Epidermal melanocyte (primary cell): Measurements from ENCODE around the gene LILRA6.
"Not testable (repeated sequence)": the region's sequence is repeated elsewhere in the genome, so short reads cannot be mapped to it uniquely, and the experiment has no call there.

Experiments
- DNase-seq: peaks from one replicate; pipeline ENCODE4 v3.0.0; 2011; ENCODE audit warnings: low spot score; ENCODE audit not compliant: insufficient read length

The LILRA6 gene

DNA sequence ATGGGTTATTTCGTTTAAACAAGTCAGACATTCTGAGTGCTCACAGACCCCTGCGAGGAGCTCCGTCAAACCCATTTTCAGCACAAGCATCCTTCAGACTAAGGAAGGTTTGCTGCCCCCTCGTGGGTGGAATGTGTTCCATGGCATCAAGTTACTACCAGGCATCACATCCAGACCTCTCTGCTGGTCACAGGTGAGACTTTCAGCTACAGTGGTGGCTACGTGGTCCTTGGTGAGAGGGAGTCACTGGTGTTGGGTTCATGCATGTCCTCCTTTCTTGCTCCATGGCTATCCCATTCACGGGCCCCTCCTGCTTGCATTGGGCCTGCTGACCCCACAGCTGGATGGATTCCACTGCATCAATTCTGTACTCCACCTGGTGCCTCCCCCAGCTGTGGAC is 23.5 kb upstream of the LILRA6 start:
- DNase-seq = no peak

DNA sequence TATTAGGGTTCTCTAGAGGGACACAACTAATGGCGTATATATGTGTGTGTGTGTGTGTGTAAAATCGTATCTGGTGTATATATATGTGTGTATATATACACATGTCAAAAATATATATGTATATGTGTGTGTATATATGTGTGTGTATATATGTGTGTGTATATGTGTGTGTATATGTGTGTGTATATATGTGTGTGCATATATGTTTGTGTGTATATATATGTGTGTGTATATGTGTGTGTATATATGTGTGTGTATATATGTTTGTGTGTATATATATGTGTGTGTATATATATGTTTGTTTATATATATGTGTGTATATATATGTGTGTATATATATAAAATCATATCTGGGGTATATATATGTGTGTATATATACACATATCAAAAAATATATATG is 19.9 kb upstream of the LILRA6 start:
- no peak for DNase-seq

DNA sequence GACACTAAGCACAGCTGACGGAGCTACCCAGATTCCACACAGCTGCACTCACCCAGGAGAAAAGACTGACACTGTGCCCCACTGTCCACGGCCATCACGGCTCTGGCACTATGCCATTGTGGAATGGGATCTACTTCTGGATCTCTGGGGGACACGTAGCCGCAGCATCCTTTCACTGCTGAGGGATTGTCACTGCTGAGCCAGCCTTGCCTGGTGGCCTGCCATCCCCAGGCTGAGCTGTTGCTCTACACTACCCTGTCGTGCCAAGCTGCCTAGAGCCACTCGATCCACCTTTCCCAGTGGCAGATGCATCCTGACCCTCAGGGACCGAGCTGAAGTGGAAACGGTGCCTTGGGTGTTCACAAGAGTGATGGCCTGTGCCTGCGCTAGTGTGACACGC is 19.5 kb upstream of the LILRA6 start:
- DNase-seq = no peak

DNA sequence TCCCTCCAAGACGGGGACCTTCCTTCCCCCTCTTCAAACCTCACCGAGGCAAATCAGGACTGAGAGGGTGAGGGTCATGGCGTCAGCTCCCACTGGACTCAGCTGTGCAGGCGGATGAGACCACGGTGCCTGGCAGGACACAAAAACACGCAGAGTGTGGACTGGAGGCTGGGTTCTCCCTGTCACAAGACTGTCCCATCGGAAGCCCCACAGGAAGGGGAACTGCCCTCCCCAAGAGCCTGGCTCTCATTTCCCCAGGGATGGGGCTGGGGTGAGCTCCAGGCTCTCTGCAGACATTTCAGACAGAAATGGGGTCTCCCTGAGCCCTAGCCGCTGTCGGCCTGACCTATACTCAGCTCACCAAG is 14.5 kb upstream of the LILRA6 start, which contains the start of gene LILRB5:
Gene LILRB5 (minus strand): TSS at position 158 of the 365 bp plus-strand sequence. CDS start 80 bp downstream, at position 78.
- DNase-seq = no peak

DNA sequence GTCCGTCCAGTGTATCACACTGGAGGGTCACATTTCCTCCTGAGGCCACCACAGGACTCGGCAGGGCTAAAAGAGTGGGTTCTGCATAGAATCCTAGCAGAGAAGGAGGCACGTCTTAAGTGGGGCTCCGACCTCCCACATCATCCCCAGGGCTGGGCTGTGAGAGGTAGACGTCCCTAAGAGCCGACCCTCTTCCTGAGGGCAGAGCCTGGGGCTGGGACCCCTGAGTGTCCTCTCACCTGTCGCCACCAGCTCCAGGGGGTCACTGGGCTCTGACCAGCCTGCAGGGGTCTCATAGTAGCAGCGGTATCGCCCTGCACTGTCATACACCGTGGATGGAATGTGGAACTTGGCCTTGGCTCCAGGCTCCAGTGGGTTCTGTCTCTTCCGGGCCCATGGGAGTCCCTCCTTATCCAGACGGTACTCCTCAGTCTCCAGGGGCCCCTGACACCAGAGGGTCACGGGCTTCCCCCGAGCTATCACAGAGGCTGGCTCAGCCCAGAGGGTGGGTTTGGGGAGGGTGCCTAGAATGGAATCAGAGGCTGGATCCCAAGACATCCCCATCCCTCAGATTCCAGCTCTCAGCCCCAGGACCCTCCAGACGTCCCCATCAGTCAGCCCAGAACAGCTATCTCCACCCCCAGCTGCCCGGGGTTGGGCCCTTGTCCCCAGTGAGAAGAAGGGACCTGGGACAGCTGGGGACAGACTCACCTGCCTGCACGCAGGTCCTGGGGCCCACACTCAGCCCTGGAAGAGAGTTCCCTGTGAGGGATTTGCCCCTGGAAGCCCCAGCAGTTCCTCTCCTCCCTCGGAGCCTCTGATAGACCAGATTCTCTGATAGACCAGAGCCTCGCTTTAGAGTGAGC is 13.9 kb upstream of the LILRA6 start:
- no peak for DNase-seq

DNA sequence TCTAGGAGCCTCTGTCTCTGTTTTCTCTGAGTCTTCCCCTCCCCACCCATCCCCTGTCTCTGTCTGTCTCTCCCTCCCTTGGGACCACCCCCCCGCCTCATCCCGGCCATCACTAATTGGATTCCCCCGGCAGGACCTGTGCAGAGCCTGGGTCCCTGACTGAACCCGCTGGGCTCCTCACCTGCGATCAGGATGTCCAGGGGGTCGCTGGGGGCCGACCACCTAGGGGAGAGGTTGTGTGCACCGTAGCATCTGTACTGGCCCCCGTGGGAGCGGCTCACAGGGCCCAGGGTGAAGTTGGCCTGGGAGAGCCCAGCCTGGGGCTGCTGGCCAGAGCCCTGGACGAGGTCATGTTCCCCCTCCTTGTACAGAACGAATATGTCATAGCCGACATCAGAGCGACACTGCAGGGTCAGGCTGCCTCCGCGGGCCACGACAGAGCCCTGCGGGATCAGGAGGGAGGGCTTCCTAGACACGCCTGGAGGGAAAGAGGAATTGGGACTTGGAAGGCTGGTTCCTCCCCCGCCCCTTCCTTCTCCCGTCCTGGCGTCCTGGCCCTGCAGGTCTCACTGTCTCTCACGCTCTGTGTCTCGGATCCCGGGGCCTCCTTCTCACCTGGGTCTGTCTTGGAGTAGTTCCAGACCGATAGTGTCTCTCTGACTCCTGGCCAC is 12.7 kb upstream of the LILRA6 start:
- no peak for DNase-seq

DNA sequence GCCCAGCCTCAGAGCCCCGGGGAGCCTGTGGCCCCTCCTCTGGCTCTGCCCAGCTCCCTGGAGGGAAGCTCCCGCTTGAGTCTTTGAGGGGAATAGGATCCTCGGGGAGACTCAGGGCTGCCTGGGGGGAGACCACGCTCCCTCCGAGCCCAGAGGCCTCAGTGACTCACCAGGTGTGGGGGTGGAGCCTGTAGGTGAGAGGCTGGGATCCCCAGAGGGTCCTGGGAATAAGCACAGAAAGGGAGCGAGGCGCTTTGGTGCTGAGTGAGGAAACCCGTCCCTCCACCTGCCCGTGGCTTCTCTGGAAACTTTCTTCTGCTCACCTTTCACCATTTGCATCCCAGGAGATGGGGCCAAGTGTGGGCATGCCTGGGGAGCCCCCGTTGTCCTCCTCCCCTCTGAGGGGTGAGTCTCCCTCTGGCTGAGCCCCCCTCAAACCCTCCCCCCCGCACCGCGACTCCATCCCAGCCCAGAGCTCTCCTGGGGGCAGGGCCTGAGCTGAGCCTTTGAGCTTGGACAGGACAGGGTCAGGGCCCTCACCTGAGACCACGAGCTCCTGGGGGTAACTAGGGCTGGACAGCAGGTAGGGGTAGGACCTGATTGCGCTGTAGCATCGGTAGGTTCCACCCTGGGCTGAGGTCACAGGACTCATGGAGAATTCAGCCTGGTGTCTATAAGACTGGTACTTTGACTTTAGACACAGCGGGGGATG is 11.8 kb upstream of the LILRA6 start:
- DNase-seq = no peak

DNA sequence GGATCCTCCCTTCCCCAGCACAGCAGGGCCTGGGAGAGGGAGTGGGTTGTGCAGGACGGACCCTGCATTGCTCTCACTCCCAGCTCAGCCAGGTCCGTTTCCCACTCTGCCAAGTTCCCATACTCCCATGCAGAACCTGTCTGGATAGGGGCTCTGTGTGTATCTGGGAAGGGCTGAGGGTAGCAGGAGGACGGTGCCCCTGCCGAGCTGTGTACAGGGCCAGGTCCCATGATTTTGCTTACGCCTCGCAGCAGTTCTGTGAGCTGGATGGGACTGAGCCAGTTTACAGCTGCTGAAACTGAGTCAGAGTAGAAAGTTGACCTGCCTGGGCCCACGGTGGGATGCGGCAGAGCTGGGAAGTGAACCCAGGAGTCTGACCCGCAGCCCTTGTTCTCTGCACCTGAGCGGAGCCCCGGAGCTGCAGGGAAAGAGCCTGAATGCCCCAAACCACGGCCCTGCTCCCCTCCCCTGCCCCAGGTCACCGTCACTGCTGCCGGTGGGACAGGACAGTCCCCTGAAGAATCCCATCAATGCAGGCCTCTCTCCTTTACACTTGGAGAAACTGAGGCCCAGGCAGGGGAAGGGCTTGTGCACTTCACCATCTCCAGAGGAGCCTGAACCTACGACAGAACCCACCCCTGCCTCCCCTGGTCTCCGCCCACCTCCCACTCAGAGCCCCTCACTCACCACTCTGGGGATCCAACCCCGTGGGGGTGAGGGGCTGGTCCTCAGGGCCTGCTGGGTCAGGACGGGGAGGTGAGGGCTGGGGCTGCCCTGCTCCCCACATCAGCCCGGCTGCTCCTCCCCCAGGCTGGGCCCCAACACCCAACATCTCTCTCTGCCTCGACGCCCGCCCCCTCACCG is 11.0 kb upstream of the LILRA6 start:
- no peak for DNase-seq

DNA sequence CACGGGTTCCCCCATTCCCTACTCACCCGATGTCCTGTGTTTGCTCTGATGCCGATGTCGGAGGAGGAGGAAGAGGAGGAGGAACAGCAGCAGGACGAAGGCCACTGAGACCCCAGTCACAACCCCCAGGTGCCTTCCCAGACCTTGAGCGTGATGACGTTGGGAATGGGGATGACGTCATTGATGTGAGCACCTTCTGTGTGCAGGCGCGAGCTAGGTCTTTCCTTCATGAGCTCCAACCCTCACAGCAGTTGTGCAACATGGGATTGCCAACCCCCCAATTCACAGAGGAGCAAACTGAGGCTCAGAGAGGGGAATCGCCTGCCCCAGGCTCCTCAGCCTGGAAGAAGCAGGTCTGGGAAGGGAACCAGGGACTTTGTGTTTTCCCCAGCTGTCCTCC is 10.3 kb upstream of the LILRA6 start:
- no peak for DNase-seq

DNA sequence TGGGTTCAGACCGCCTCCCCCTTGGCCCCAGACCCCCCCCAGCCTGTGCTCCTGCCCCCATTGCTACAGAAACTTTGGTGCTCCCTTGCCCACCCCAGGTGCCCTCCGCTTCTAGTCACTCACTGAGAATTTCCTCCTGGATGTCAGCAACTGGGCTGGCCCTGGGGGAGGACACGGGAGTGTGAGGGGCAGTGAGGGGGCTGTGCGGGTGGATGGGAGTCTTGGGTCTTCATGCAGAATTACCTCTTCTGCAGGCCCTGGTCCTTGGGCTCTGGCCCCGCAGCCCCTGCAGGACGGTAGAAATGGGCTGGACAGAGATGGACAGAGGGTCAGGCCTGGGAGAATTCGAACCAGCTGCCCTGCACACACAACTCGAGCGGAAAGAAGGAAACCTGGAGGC is 9.7 kb upstream of the LILRA6 start:
- no peak for DNase-seq

DNA sequence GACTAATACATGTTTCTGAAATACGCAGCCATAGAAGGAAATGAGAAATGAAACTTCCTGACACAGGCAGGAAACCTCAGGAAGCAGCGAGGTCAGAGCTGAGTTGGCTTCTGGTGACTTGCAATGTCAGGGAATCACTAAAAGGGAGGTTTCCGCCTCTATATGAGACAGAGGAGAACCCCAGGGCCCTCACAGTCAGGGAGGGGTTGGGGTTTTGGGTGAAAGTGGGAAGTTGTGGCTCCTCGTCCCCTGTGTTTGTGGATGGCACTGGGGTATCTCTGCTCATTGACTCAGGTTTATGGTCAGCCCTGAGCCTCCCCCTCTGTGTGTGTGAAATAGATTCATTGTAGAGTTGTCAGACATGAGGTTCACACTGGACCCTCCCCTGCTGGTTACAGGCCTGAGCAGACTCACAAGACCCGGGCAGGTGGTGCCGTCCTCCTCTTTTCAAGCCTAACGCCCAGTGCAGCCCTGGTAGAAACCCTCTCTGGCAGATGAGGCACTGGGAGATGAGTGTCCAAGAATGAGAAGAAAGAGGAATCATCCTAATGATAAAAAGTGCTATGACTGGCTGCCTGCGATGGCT is 5.5 kb upstream of the LILRA6 start:
- no peak for DNase-seq

DNA sequence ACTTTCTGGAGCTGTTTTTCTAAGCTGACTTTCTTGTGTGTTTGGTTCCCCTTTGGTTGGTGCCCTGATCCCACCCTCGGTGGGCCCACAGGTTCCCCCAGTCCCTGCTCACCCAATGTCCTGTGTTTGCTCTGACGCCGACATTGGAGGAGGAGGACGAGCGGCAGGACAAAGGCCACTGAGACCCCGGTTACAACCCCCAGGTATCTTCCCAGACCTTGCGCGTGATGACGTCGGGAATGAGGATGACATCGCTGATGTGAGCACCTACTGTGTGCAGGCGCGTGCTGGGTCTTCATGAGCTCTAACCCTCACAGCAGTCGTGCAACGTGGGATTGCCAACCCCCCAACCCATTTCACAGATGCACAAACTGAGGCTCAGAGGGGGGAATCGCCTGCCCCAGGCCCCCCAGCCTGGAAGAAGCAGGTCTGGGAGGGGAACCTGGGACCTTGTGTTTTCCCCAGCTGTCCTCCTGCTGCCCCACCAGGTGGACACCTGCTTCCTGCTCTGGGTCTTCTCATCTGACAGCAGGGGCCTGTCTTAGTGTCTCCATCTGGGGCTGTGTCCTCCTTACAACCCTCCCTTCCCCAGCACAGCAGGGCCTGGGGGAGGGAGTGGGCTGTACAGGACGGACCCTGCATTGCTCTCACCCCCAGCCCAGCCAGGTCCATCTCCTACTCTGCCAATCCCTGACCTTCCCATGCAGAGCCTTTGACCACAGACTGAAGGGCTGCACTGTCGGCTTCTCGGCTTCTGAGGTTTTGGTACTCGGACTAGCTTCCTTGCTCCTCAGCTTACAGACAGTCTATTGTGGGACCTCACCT is 4.7 kb upstream of the LILRA6 start:
- no peak for DNase-seq

DNA sequence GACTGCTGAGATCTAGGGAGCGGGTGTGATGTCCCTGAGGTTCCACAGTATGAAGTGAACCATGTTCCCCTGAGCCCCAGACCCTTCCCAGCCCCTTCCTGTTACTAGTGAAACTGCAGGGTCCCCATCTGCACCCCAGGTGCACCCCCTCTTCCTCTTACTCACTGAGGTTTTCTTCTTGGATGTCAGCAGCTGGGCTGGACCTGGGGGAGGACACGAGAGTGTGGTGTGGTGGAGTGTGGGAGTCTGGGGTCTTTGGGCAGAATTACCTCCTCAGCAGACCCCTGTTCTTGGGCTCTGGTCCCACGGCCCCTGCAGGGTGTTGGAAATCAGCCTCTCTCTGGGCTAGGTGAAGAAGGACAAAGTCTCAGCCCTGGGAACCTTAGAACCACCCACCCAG is 3.3 kb upstream of the LILRA6 start:
- DNase-seq = no peak

DNA sequence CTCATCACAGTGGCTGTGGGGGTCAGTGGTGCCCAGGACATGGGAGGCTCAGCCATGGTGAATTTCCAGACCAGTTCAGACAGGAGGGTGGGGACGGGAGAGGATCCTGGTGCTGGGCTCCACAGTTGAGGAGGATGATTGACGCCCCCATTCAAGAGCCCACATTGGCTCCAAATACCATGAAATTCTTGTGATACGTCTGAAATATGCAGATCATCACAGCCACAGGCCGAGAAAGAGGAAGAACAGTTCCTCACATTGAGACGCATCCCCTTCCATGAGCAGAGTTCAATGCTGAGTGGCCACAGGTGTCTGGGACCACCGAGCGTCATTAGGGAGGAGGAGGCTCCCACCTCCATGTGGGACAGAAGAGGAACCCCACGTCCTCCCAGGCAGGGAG is 1.2 kb upstream of the LILRA6 start:
- not testable (repeated sequence) for DNase-seq

DNA sequence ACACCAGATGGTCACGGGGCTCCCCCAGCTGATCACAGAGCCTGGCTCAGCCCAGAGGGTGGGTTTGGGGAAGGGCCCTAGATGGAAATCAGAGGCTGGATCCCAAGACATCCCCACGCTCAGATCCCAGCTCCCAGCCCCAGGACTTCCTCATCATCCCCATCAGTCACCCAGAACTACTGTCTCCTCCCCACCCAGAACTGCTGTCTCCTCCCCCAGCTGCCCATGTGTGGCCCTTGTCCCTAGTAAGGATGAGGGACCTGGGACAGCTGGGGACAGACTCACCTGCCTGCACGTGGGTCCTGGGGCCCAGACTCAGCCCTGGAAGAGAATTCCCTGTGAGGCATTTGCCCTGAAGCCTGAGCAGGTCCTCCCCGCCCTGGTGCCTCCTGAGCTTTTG is 356 bp downstream of the LILRA6 start:
- DNase-seq = not testable (repeated sequence)

DNA sequence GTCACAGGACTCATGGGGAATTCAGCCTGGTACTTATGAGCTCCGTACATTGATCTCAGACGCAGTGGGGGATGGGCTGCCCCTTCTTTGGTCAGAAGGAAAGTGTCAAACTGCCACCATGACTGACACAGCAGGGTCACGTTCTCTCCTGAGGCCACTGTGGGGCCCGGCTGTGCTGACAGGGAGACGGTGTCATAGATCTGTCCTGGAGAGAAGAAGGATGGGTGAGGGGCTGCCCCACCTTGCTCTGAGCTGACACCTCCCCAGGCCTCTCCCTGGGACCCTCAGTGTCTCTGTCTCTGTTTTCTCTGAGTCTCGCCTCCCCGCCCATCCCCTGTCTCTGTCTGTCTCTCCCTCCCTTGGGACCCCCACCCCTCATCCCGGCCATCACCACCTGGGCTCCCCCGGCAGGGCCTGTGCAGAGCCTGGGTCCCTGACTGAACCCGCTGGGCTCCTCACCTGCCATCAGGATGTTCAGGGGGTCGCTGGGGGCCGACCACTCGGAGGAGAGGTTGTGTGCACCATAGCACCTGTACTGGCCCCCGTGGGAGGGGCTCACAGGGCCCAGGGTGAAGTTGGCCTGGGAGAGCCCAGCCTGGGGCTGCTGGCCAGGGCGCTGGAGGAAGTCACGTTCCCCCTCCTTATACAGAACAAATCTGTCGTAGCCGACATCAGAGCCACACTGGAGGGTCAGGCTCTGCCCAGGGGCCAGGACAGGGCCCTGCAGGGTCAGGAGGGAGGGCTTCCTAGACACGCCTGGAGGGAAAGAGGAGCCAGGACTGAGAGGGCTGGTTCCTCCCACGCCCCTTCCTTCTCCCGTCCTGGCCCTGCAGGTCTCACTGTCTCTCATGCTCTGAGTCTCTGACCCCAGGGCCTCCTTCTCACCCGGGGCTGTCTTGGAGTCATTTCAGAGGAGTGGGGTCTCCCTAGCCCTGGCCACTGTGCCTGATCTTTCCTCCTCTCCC is 1.9 kb downstream of the LILRA6 start:
- DNase-seq = not testable (repeated sequence)

DNA sequence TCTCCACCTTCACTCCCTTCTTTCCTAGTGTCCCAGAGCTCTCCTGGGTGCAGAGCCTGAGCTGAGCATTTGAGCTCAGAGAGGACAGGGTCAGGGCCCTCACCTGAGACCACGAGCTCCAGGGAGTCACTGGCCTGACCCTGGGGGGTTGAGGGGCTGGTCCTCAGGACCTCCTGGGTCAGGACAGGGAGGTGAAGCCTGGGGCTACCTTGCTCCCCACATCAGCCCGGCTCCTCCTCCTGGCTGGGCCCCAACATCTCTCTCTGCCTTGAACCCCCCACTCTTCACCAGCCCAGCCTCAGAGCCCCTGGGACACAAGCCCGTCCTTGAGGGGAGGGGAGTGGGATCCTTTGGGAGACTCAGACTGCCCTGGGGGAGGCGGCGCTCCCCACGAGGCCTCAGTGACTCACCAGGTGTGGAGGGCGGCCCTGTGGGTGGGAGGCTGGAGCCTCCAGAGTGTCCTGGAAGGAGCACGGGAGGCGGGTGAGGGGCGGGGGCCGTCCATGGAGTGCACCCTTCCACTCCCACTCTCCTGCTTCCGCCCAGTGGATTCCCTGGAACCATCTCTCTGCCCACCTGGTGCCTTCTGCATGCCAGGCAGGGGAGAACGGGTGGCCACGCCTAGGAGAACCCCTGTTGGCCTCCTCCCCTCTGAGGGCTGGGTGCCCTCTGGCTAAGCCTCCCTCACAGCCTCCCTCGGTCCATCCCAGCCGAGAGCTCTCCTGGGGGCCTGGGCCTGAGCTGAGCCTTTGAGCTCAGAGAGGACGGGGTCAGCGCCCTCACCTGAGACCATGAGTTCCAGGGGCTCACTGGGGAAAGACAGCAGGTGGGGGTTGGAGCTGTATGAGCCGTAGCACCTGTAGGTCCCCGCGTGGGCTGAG is 2.9 kb downstream of the LILRA6 start:
- not testable (repeated sequence) for DNase-seq

DNA sequence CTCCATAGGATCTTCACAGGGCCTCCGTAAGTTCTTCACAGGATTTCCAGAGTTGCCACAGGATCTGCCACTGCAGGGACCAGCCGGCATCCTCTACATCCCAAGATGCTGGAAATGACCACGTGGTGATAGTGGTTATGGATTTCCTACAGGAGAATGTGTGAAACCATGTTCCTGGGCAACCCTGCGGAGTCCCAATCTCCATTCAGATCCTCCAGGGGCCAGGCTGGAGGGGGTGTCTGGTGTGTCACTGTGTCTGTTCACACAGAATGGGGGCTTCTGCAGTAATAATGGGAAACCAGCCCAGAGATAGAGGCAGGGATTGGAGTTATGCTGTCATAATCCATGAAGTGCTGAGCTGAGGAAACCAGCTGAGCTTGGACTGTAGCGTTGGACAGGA is 8.6 kb downstream of the LILRA6 start:
- DNase-seq = no peak
